Fibroblast of villous mesenchyme (primary cell): ENCODE measurements around the gene UTF1. TPM values are rescaled to one million over a fixed set of nuclear protein-coding genes. Genes with fewer than 3 reads are reported as not detected.

Source experiments
- DNase-seq: peaks from one replicate; pipeline ENCODE4 v3.0.0-alpha.2; 2010; ENCODE audit warnings: low read depth
- H3K4me3 ChIP-seq: 2 replicates; pipeline ENCODE4 v1.5.1; 2011; ENCODE audit warnings: low read depth, mild to moderate bottlenecking, low read length
- CTCF ChIP-seq: IDR thresholded peaks from 2 replicates; pipeline ENCODE4 v1.5.1; 2012; ENCODE audit warnings: low read depth, mild to moderate bottlenecking, low read length; ENCODE audit not compliant: insufficient read depth
- total RNA-seq: library from RNA; depleted of rRNA; stranded (reverse); fragments of >200 nt; gene quantifications from 2 replicates; pipeline ENCODE4 v1.2.3, GENCODE V29; 2012

Gene UTF1
- total RNA-seq, 1 donor = not detected

- DNase-seq = no peak
- H3K4me3 ChIP-seq = no peak overlapping the region
- TF ChIP-seq CTCF = no peak
Observed at GRCh38 chr10:133270204-133270603, 40.2 kb downstream of the UTF1 start.

GRCh38 chr10:133270773-133271297 lies 40.8 kb downstream of the UTF1 start:
- DNase-seq = no peak

GRCh38 chr10:133271521-133272300 lies 41.7 kb downstream of the UTF1 start:
- DNase-seq = no peak
- H3K4me3 ChIP-seq = no peak overlapping the region
- TF ChIP-seq CTCF = no peak

More at GRCh38 chr10:133270773-133271297, 40.8 kb downstream of the UTF1 start:
- no peak for TF ChIP-seq CTCF
- H3K4me3 ChIP-seq = no peak overlapping the region

- no peak for TF ChIP-seq CTCF
- no peak for DNase-seq
- no peak overlapping the region for H3K4me3 ChIP-seq
Observed at GRCh38 chr10:133272301-133272963, 42.4 kb downstream of the UTF1 start.

- TF ChIP-seq CTCF = no peak
- no peak overlapping the region for H3K4me3 ChIP-seq
- DNase-seq = no peak
Observed at GRCh38 chr10:133272964-133273420, 43.0 kb downstream of the UTF1 start.

- no peak for DNase-seq
- no peak overlapping the region for H3K4me3 ChIP-seq
- TF ChIP-seq CTCF = no peak
Observed at GRCh38 chr10:133273534-133274143, 43.6 kb downstream of the UTF1 start.
